ENCODE measurements around the gene DNAH14. TPM values are rescaled to one million over a fixed set of nuclear protein-coding genes. Genes with fewer than 3 reads are reported as not detected.
"Not testable (repeated sequence)": the region's sequence is repeated elsewhere in the genome, so short reads cannot be mapped to it uniquely, and the experiment has no call there.

The DNAH14 gene
- total RNA-seq, 2 experiments from 2014 or later: 1.8 to 2.3 TPM

DNA sequence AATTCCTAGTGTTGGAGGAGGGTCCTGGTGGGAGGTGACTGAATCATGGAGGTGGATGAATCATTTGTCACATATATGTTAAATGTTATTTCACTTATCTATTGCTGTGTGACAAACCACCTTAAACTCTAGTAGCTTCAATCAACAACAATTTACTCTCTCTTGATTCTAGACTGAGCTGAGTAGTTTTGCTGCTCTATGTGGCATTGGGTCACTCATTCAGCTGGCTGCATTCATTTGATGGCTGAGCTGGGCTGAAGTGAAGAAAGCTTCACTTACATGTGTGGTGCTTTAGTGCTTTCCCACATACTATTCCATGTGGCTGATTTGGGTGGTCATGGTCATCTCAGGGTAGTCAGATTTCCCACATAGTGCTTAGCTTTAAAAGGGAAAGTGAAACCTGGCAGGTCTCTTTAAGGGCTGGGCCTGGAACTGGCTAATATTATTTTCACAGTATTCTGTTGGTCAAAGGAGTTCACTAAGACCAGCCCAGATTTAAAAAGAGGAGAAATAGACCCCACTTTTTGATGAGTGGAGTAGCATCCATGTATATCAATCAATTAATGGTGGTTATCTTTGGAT, 10.5 kb downstream of the DNAH14 start:
- DNase-seq (no peak), ATAC-seq (no peak)
- TF ChIP-seq, protein P1, sequence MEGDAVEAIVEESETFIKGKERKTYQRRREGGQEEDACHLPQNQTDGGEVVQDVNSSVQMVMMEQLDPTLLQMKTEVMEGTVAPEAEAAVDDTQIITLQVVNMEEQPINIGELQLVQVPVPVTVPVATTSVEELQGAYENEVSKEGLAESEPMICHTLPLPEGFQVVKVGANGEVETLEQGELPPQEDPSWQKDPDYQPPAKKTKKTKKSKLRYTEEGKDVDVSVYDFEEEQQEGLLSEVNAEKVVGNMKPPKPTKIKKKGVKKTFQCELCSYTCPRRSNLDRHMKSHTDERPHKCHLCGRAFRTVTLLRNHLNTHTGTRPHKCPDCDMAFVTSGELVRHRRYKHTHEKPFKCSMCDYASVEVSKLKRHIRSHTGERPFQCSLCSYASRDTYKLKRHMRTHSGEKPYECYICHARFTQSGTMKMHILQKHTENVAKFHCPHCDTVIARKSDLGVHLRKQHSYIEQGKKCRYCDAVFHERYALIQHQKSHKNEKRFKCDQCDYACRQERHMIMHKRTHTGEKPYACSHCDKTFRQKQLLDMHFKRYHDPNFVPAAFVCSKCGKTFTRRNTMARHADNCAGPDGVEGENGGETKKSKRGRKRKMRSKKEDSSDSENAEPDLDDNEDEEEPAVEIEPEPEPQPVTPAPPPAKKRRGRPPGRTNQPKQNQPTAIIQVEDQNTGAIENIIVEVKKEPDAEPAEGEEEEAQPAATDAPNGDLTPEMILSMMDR (IDR thresholded peaks at IDR 0.05): no peak
- CTCF ChIA-PET: interaction anchor here (0.9 kb wide), 1 partner anchor 17 kb away, joined by 3 read pairs; no protein-coding TSS in a partner anchor
- no peaks in the 10 kb centered on the region for H3K4me1 Mint-ChIP-seq (ENCODE audit: low read depth)
- POLR2A ChIA-PET: no interaction called here
- intact Hi-C loops (cut with micrococcal nuclease): no loop called here
- H3K27ac Mint-ChIP-seq: no peak overlapping the region
- no peak overlapping the region for H3K4me3 Mint-ChIP-seq
- H3K27me3 Mint-ChIP-seq: peaks cover 2% of the 10 kb centered on the region
- no peaks in the 10 kb centered on the region for H3K36me3 Mint-ChIP-seq (ENCODE audit: low read depth)
- peaks cover 12% of the 10 kb centered on the region for H3K9me3 Mint-ChIP-seq

DNA sequence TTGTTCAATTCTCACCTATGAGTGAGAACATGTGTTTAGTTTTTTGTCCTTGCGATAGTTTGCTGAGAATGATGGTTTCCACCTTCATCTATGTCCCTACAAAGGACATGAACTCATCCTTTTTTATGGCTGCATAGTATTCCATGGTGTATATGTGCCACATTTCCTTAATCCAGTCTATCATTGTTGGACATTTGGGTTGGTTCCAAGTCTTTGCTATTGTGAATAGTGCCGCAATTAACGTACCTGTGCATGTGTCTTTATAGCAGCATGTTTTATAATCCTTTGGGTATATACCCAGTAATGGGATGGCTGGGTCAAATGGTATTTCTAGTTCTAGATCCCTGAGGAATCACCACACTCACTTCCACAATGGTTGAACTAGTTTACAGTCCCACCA, 11.3 kb downstream of the DNAH14 start:
- H3K4me3 Mint-ChIP-seq; H3K36me3 Mint-ChIP-seq (ENCODE audit: low read depth); POLR2A ChIA-PET; intact Hi-C loops (cut with micrococcal nuclease); H3K9me3 Mint-ChIP-seq; ATAC-seq; H3K4me1 Mint-ChIP-seq (ENCODE audit: low read depth); H3K27me3 Mint-ChIP-seq; H3K27ac Mint-ChIP-seq; DNase-seq: not testable (repeated sequence)
- CTCF ChIA-PET: interaction anchor here (0.9 kb wide), 1 partner anchor 18 kb away, joined by 3 read pairs; no protein-coding TSS in a partner anchor

DNA sequence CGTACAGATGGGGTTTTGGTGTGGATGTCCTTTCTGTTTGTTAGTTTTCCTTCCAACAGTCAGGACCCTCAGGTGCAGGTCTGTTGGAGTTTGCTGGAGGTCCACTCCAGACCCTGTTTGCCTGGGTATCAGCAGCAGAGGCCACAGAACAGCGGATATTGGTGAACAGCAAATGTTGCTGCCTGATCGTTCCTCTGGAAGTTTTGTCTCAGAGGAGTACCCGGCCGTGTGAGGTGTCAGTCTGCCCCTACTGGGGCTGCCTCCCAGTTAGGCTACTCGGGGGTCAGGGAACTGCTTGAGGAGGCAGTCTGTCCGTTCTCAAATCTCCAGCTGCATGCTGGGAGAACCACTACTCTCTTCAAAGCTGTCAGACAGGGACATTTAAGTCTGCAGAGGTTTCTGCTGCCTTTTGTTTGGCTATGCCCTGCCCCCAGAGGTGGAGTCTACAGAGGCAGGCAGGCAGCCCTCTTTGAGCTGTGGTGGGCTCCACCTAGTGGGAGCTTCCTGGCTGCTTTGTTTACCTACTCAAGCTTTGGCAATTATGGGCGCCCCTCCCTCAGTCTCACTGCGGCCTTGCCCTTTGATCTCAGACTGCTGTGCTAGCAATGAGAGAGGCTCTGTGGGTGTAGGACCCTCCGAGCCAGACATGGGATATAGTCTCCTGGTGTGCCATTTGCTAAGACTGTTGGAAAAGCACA, 16.3 kb downstream of the DNAH14 start:
- H3K27ac Mint-ChIP-seq; ATAC-seq; intact Hi-C loops (cut with micrococcal nuclease); H3K36me3 Mint-ChIP-seq (ENCODE audit: low read depth); H3K9me3 Mint-ChIP-seq; H3K4me1 Mint-ChIP-seq (ENCODE audit: low read depth); H3K4me3 Mint-ChIP-seq; POLR2A ChIA-PET; H3K27me3 Mint-ChIP-seq: not testable (repeated sequence)
- peak; percentile 16 for DNase-seq
- CTCF ChIA-PET: interaction anchor here (1.4 kb wide), 1 partner anchor 23 kb away, joined by 3 read pairs; no protein-coding TSS in a partner anchor

DNA sequence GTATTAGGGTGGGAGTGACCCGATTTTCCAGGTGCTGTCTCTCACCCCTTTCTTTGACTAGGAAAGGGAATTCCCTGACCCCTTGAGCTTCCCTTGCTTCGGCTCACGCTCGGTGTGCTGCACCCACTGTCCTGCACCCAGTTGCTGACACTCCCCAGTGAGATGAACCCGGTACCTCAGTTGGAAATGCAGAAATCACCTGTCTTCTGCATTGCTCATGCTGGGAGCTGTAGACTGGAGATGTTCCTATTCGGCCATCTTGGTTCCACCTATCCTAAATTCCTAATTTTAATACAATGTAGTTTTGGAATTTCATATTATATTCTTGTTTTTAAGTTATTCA, 16.8 kb downstream of the DNAH14 start:
- H3K4me3 Mint-ChIP-seq; H3K27me3 Mint-ChIP-seq; DNase-seq; H3K36me3 Mint-ChIP-seq (ENCODE audit: low read depth); ATAC-seq; POLR2A ChIA-PET; H3K27ac Mint-ChIP-seq; intact Hi-C loops (cut with micrococcal nuclease); H3K9me3 Mint-ChIP-seq; H3K4me1 Mint-ChIP-seq (ENCODE audit: low read depth): not testable (repeated sequence)
- CTCF ChIA-PET: interaction anchor here (1.4 kb wide), 1 partner anchor 24 kb away, joined by 3 read pairs; no protein-coding TSS in a partner anchor

DNA sequence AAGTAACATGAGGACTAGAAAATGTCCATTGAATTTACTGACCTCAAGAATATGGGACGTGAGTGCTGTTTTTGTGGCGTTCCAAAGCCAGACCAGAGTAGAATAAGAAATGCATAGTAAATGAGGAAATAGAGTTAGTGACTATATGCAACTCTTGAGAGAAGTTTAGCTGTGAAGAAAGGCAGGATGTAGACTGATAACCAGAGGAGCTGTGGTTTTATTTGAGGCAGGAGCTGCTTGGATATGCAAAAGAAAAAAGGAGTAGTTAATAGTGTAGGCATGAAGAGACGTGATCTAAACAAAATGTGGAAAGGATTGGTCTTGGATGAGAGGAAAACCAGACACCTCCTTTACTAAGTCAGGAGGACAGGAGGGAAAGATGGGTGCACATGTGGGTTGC, 28.2 kb downstream of the DNAH14 start:
- H3K27me3 Mint-ChIP-seq: peaks cover 1% of the 10 kb centered on the region
- POLR2A ChIA-PET: no interaction called here
- intact Hi-C loops (cut with micrococcal nuclease): no loop called here

DNA sequence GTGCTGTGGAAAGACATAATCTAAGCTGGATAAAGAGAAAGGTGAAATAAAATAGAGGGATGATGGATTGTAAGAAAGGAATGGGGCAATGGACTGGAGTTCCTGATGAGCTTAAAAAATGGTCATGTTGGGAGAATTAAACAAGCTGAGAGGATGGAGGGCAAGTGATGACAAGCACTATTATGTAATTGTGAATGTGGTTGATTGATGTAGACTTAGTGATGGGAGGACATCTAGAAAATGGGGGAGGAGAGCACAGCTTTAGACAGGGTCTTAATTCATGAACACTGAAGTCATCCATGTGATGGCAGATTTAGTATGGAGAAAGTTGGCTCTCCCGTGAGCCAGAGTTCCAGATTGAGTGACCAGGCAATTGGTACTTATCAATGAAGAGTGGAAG, 29.0 kb downstream of the DNAH14 start:
- POLR2A ChIA-PET: no interaction called here
- Mint-ChIP-seq H3K4me1 (ENCODE audit: low read depth) (no peaks in the 10 kb centered on the region), H3K27me3 (peaks cover 1% of the 10 kb centered on the region), H3K9me3 (no peaks in the 10 kb centered on the region), H3K27ac (no peak overlapping the region), H3K4me3 (no peak overlapping the region), H3K36me3 (ENCODE audit: low read depth) (no peaks in the 10 kb centered on the region)
- intact Hi-C loops (cut with micrococcal nuclease): no loop called here
- ATAC-seq: no peak
- CTCF ChIA-PET: interaction anchor here (0.9 kb wide), 1 partner anchor 445 kb away, joined by 3 read pairs; no protein-coding TSS in a partner anchor
- TF ChIP-seq, protein P1 (IDR thresholded peaks at IDR 0.05): no peak
- DNase-seq: no peak

More for the DNA sequence above, 28.2 kb downstream of the DNAH14 start:
- ATAC-seq: no peak
- no peak overlapping the region for H3K27ac Mint-ChIP-seq
- no peaks in the 10 kb centered on the region for H3K36me3 Mint-ChIP-seq (ENCODE audit: low read depth)
- no peak for DNase-seq
- H3K9me3 Mint-ChIP-seq: no peaks in the 10 kb centered on the region
- no peaks in the 10 kb centered on the region for H3K4me1 Mint-ChIP-seq (ENCODE audit: low read depth)
- TF ChIP-seq, protein P1 (IDR thresholded peaks at IDR 0.05): no peak
- CTCF ChIA-PET: no interaction called here
- H3K4me3 Mint-ChIP-seq: no peak overlapping the region
